Thymus (tissue), 11 donors: ENCODE data around the gene PYCR2. TPM values are rescaled to one million over a fixed set of nuclear protein-coding genes. Genes with fewer than 3 reads are reported as not detected.
"Not testable (repeated sequence)": the region's sequence is repeated elsewhere in the genome, so short reads cannot be mapped to it uniquely, and the experiment has no call there.

Experiments
- DNase-seq, 9 donors: peaks; one replicate each; pipeline ENCODE4 v3.0.0-alpha.2; 2013; ENCODE audit warnings: low spot score in 9 of 9, low read depth in 6 of 9, missing footprints in 1 of 9
- H3K27ac ChIP-seq, 2 donors: one replicate each; pipeline ENCODE4 v1.5.1; 2013; ENCODE audit warnings: control low read depth in 1 of 2, low read depth in 1 of 2, low read length in 1 of 2, mild to moderate bottlenecking in 1 of 2, moderate library complexity in 1 of 2
- H3K27me3 ChIP-seq, 2 donors: one replicate each; pipeline ENCODE4 v1.5.1; 2013; ENCODE audit warnings: low read length in 1 of 2; ENCODE audit not compliant: control insufficient read depth in 2 of 2, insufficient read depth in 1 of 2
- H3K36me3 ChIP-seq, 2 donors: one replicate each; pipeline ENCODE4 v1.5.1; 2013; ENCODE audit warnings: low read length in 1 of 2, mild to moderate bottlenecking in 1 of 2, moderate library complexity in 1 of 2; ENCODE audit not compliant: control insufficient read depth in 2 of 2, insufficient read depth in 2 of 2
- H3K4me1 ChIP-seq, 2 donors: one replicate each; pipeline ENCODE4 v1.5.1; 2013; ENCODE audit warnings: low read length in 2 of 2; ENCODE audit not compliant: control insufficient read depth in 2 of 2, insufficient read depth in 2 of 2
- H3K4me3 ChIP-seq, 2 donors: one replicate each; pipeline ENCODE4 v1.5.1; 2013; ENCODE audit warnings: low read length in 2 of 2, control low read depth in 1 of 2, mild to moderate bottlenecking in 1 of 2
- H3K9me3 ChIP-seq, 2 donors: one replicate each; pipeline ENCODE4 v1.5.1; 2013; ENCODE audit warnings: low read length in 1 of 2, mild to moderate bottlenecking in 1 of 2; ENCODE audit not compliant: control insufficient read depth in 2 of 2, insufficient read depth in 1 of 2
- WGBS: extraction: QIAGEN DNeasy Blood & Tissue Kit; methylation state at CpG from one replicate; pipeline ENCODE4 v1.1.7; 2013; 5-methylcytosine and 5-hydroxymethylcytosine counted together
- polyA plus RNA-seq: library from polyadenylated mRNA; stranded (reverse); fragments of 200-250 nt; gene quantifications from one replicate; pipeline ENCODE4 v1.2.3, GENCODE V29; 2013
- total RNA-seq: library from RNA; stranded (reverse); fragments of 120-200 nt; gene quantifications from one replicate; pipeline ENCODE4 v1.2.4, GENCODE V29; 2013
- donor health status: healthy.

Gene PYCR2
- total and polyA plus RNA-seq, 2 donors, result 50.7 to 80.7 TPM

GRCh38 chr1:225945564-225945963, 21.5 kb upstream of the PYCR2 start:
- Histone ChIP-seq H3K36me3 (no peaks in the 10 kb centered on the region), H3K4me3 (no peak overlapping the region), H3K27me3 (peaks cover 0 to 8% of the 10 kb centered on the region in 2 donors), H3K9me3 (no peaks in the 10 kb centered on the region), H3K27ac (no peak overlapping the region), H3K4me1 (peaks cover 0 to 10% of the 10 kb centered on the region in 2 donors)
- 98% methylated on average over 4 of the region's 4 CpGs for WGBS
- DNase-seq, result no peak

- 55% methylated on average over 7 of the region's 7 CpGs for WGBS
- H3K4me3 ChIP-seq, result no peak overlapping the region
- no peaks in the 10 kb centered on the region for H3K9me3 ChIP-seq
- no peaks in the 10 kb centered on the region for H3K36me3 ChIP-seq
- peaks cover 0 to 10% of the 10 kb centered on the region in 2 donors for H3K4me1 ChIP-seq
- peaks cover 0 to 2% of the 10 kb centered on the region in 2 donors for H3K27me3 ChIP-seq
- H3K27ac ChIP-seq, result no peak overlapping the region
- DNase-seq, result no peak
These were observed 20.9 kb upstream of the PYCR2 start for GRCh38 chr1:225944951-225945350.

GRCh38 chr1:225944387-225944786, 20.3 kb upstream of the PYCR2 start:
- no peak overlapping the region for H3K4me3 ChIP-seq
- no peaks in the 10 kb centered on the region for H3K9me3 ChIP-seq
- H3K27me3 ChIP-seq, result peaks cover 0 to 3% of the 10 kb centered on the region in 2 donors
- peaks cover 0 to 10% of the 10 kb centered on the region in 2 donors for H3K4me1 ChIP-seq
- DNase-seq, result no peak
- H3K36me3 ChIP-seq, result no peaks in the 10 kb centered on the region
- H3K27ac ChIP-seq, result no peak overlapping the region
- WGBS, result 97% methylated on average over 2 of the region's 2 CpGs

GRCh38 chr1:225943582-225943981, 19.5 kb upstream of the PYCR2 start:
- no peak for DNase-seq
- no peaks in the 10 kb centered on the region for H3K36me3 ChIP-seq
- WGBS, result 99% methylated on average over 4 of the region's 4 CpGs
- peaks cover 0 to 6% of the 10 kb centered on the region in 2 donors for H3K27me3 ChIP-seq
- H3K4me1 ChIP-seq, result peaks cover 0 to 13% of the 10 kb centered on the region in 2 donors
- no peak overlapping the region for H3K4me3 ChIP-seq
- H3K9me3 ChIP-seq, result no peaks in the 10 kb centered on the region
- no peak overlapping the region for H3K27ac ChIP-seq

GRCh38 chr1:225942574-225942973, 18.5 kb upstream of the PYCR2 start:
- no peak for DNase-seq
- H3K4me1 ChIP-seq, result peaks cover 0 to 13% of the 10 kb centered on the region in 2 donors
- 67% methylated on average over 7 of the region's 7 CpGs for WGBS
- H3K27me3 ChIP-seq, result peaks cover 0 to 6% of the 10 kb centered on the region in 2 donors
- no peak overlapping the region for H3K4me3 ChIP-seq
- no peaks in the 10 kb centered on the region for H3K9me3 ChIP-seq
- H3K36me3 ChIP-seq, result no peaks in the 10 kb centered on the region
- H3K27ac ChIP-seq, result no peak overlapping the region

GRCh38 chr1:225941942-225942222, 17.8 kb upstream of the PYCR2 start:
- no peaks in the 10 kb centered on the region for H3K36me3 ChIP-seq
- DNase-seq, result no peak
- WGBS, result 82% methylated on average over 1 of the region's 1 CpG
- no peak overlapping the region for H3K4me3 ChIP-seq
- H3K9me3 ChIP-seq, result no peaks in the 10 kb centered on the region
- H3K27ac ChIP-seq, result no peak overlapping the region
- peaks cover 0 to 6% of the 10 kb centered on the region in 2 donors for H3K27me3 ChIP-seq
- H3K4me1 ChIP-seq, result peaks cover 0 to 13% of the 10 kb centered on the region in 2 donors

GRCh38 chr1:225941187-225941941, 17.3 kb upstream of the PYCR2 start, which contains the start of gene LEFTY2:
Gene LEFTY2 (minus strand): TSS chr1:225941220. CDS start chr1:225941140, 80 bp downstream.
- Histone ChIP-seq H3K27me3 (peaks cover 0 to 6% of the 10 kb centered on the region in 2 donors), H3K9me3 (no peaks in the 10 kb centered on the region), H3K4me3 (no peak within 1 kb of the TSS), H3K4me1 (peaks cover 0 to 13% of the 10 kb centered on the region in 2 donors), H3K36me3 (no peaks in the 10 kb centered on the region), H3K27ac (no peak within 1 kb of the TSS)
- 93% methylated on average over 6 of the region's 6 CpGs for WGBS
- DNase-seq, result no peak

- H3K27ac ChIP-seq, result no peak overlapping the region
- WGBS, result 96% methylated on average over 25 of the region's 25 CpGs
- H3K27me3 ChIP-seq, result peaks cover 0 to 6% of the 10 kb centered on the region in 2 donors
- DNase-seq, result no peak
- H3K9me3 ChIP-seq, result no peaks in the 10 kb centered on the region
- H3K4me1 ChIP-seq, result peaks cover 0 to 13% of the 10 kb centered on the region in 2 donors
- H3K36me3 ChIP-seq, result no peaks in the 10 kb centered on the region
- no peak overlapping the region for H3K4me3 ChIP-seq
These were observed 16.5 kb upstream of the PYCR2 start for GRCh38 chr1:225940385-225941151.

- not testable (repeated sequence) for H3K27ac ChIP-seq, DNase-seq, H3K9me3 ChIP-seq, H3K4me3 ChIP-seq, H3K27me3 ChIP-seq, H3K36me3 ChIP-seq, H3K4me1 ChIP-seq
- WGBS, result 97% methylated on average over 8 of the region's 8 CpGs
These were observed 15.9 kb upstream of the PYCR2 start for GRCh38 chr1:225939939-225940310.
